ENCODE results near the gene SMS. TPM values are rescaled to one million over a fixed set of nuclear protein-coding genes. Genes with fewer than 3 reads are reported as not detected.
A peak's percentile ranks its signal among the peaks of the same experiment; 100 is the strongest.

The SMS gene
- polyA plus RNA-seq, 1 donor (not counting 4 experiments of a cell fraction or from before 2014, with no cell fraction given), result 142 TPM

DNA sequence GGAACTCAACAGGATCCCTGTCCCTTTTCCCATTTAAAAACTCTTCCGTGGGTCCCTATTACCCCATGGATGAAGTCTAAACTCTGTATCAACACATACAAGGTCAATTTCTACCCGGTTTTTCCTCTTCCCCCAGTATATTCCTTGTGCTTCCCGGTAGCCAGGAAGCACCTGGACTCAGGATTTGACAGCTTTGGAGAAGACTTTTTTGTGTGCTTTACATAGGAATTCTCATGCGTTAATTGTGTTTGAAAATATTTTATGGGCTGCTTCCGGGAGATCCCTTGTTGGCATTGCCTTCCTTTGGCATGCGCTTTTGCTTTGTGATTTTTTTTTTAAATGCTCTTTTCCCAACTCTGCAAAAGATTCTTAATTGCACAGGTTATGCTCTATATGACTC is 7.2 kb downstream of the SMS start:
- no peak overlapping the region for H3K9ac ChIP-seq (ENCODE audit: control insufficient read depth, extremely low read depth, insufficient read depth, low read length)
- DNase-seq (ENCODE audit: low read depth, low spot score), result no peak
- H2AFZ ChIP-seq (ENCODE audit: control insufficient read depth, low read length), result no peak overlapping the region
- no peak overlapping the region for H3K4me3 ChIP-seq (ENCODE audit: control insufficient read depth in 2 of 3, extremely low read depth in 1 of 3, insufficient read depth in 2 of 3, low read depth in 1 of 3, low read length in 3 of 3)
- H3K4me1 ChIP-seq (ENCODE audit: control insufficient read depth, extremely low read depth, insufficient read depth, low read length), result peaks cover 42% of the 10 kb centered on the region
- dilution Hi-C loops (cut with MboI; ENCODE audit: extremely low pct_ligation_motif_present, low sequenced_read_pairs), result no loop called here
- peak overlapping the region; percentile 62 for H3K27ac ChIP-seq (ENCODE audit: control insufficient read depth, insufficient read depth, low read length)
- TF ChIP-seq, protein P1, sequence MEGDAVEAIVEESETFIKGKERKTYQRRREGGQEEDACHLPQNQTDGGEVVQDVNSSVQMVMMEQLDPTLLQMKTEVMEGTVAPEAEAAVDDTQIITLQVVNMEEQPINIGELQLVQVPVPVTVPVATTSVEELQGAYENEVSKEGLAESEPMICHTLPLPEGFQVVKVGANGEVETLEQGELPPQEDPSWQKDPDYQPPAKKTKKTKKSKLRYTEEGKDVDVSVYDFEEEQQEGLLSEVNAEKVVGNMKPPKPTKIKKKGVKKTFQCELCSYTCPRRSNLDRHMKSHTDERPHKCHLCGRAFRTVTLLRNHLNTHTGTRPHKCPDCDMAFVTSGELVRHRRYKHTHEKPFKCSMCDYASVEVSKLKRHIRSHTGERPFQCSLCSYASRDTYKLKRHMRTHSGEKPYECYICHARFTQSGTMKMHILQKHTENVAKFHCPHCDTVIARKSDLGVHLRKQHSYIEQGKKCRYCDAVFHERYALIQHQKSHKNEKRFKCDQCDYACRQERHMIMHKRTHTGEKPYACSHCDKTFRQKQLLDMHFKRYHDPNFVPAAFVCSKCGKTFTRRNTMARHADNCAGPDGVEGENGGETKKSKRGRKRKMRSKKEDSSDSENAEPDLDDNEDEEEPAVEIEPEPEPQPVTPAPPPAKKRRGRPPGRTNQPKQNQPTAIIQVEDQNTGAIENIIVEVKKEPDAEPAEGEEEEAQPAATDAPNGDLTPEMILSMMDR (optimal IDR thresholded peaks at IDR 0.05 in 1 of 3, IDR thresholded peaks at IDR 0.05 in 1 of 3, conservative IDR thresholded peaks at IDR 0.05 in 1 of 3; ENCODE audit: extremely low read depth in 1 of 3, insufficient read depth in 2 of 3, low read length in 3 of 3), result no peak
- no peak for TF ChIP-seq EZH2 (IDR thresholded peaks at IDR 0.05; ENCODE audit: low read length)
- no peaks in the 10 kb centered on the region for H3K27me3 ChIP-seq (ENCODE audit: control insufficient read depth, extremely low read depth, insufficient read depth, low read length)
- peak overlapping the region; percentile 47 for H3K4me2 ChIP-seq (ENCODE audit: control insufficient read depth, extremely low read depth, insufficient read depth, low read depth, low read length)
- H3K79me2 ChIP-seq (ENCODE audit: control insufficient read depth, insufficient read depth, low read length), result peaks cover 85% of the 10 kb centered on the region
- FAIRE-seq, result no peak
- H3K9me3 ChIP-seq (ENCODE audit: control insufficient read depth, low read depth, low read length), result no peaks in the 10 kb centered on the region
- peaks cover 0 to 3% of the 10 kb centered on the region in 2 experiments for H3K36me3 ChIP-seq (ENCODE audit: control insufficient read depth in 2 of 2, extremely low read depth in 1 of 2, insufficient read depth in 2 of 2, low read length in 2 of 2)
- peaks cover 14% of the 10 kb centered on the region for H4K20me1 ChIP-seq (ENCODE audit: control insufficient read depth, extremely low read depth, insufficient read depth, low read length)
- peaks cover 2% of the 10 kb centered on the region for H3K9me1 ChIP-seq (ENCODE audit: control insufficient read depth, extremely low read depth, insufficient read depth, low read length)

DNA sequence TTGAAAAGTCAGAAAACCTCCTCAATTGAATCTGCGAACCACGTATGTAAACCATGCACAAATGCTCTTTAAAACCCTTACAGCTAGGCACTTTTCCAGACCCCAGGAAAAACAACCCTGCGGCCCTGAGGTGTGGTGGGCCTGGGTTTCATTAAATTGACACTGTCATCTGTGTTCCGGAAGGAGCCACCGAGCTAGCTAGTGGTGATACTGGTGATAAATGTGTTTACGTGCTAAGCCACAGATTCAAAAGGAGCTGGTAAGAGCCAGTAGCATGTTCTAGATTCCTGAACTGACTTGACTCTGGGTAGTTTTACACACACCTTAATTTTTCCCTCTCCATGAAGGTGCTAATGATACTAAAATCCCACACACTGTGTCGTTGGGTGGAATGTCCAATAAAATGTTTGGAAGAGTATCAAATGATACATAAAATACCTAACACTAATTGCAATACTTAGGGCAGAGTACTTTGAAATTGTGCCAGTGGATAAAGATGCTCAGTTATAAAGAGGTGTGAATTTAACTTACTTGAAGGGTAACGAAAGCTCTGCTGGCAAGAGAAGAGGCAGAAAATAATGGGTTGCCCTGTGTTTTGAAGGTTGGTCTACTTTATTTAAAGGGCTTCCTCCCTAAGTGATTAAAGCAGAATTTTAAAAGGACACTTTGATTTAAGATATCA is 8.5 kb downstream of the SMS start:
- Histone ChIP-seq H4K20me1 (ENCODE audit: control insufficient read depth, extremely low read depth, insufficient read depth, low read length) (peaks cover 14% of the 10 kb centered on the region), H3K27ac (ENCODE audit: control insufficient read depth, insufficient read depth, low read length) (no peak overlapping the region), H3K4me1 (ENCODE audit: control insufficient read depth, extremely low read depth, insufficient read depth, low read length) (peaks cover 33% of the 10 kb centered on the region), H3K9ac (ENCODE audit: control insufficient read depth, extremely low read depth, insufficient read depth, low read length) (no peak overlapping the region), H3K9me1 (ENCODE audit: control insufficient read depth, extremely low read depth, insufficient read depth, low read length) (peaks cover 2% of the 10 kb centered on the region), H2AFZ (ENCODE audit: control insufficient read depth, low read length) (no peak overlapping the region), H3K4me3 (ENCODE audit: control insufficient read depth in 2 of 3, extremely low read depth in 1 of 3, insufficient read depth in 2 of 3, low read depth in 1 of 3, low read length in 3 of 3) (no peak overlapping the region), H3K9me3 (ENCODE audit: control insufficient read depth, low read depth, low read length) (no peaks in the 10 kb centered on the region), H3K27me3 (ENCODE audit: control insufficient read depth, extremely low read depth, insufficient read depth, low read length) (no peaks in the 10 kb centered on the region), H3K79me2 (ENCODE audit: control insufficient read depth, insufficient read depth, low read length) (peaks cover 92% of the 10 kb centered on the region), H3K4me2 (ENCODE audit: control insufficient read depth, extremely low read depth, insufficient read depth, low read depth, low read length) (no peak overlapping the region), H3K36me3 (ENCODE audit: control insufficient read depth in 2 of 2, extremely low read depth in 1 of 2, insufficient read depth in 2 of 2, low read length in 2 of 2) (peaks cover 0 to 3% of the 10 kb centered on the region in 2 experiments)
- dilution Hi-C loops (cut with MboI; ENCODE audit: extremely low pct_ligation_motif_present, low sequenced_read_pairs), result no loop called here
- TF ChIP-seq, protein P1 (optimal IDR thresholded peaks at IDR 0.05 in 1 of 3, IDR thresholded peaks at IDR 0.05 in 1 of 3, conservative IDR thresholded peaks at IDR 0.05 in 1 of 3; ENCODE audit: extremely low read depth in 1 of 3, insufficient read depth in 2 of 3, low read length in 3 of 3), result no peak
- TF ChIP-seq EZH2 (IDR thresholded peaks at IDR 0.05; ENCODE audit: low read length), result no peak
- DNase-seq (ENCODE audit: low read depth, low spot score) (no peak), FAIRE-seq (no peak)
